Hepatocyte (in vitro differentiated cells): ENCODE results near the gene ABHD16A. TPM values are rescaled to one million over a fixed set of nuclear protein-coding genes. Genes with fewer than 3 reads are reported as not detected.

ENCODE experiments used
- microRNA-seq: library from miRNA; unstranded; fragments of <30 nt; microRNA quantifications from one replicate; pipeline ENCODE4, GENCODE V29; 2017
- polyA plus RNA-seq: library from polyadenylated mRNA; unstranded; fragments of >200 nt; fragmentation: Nextera tagmentation; extraction: Ambion mirVana; gene quantifications from 2 replicates; pipeline ENCODE4 v1.2.1, GENCODE V29; 2016
- small RNA-seq: library from RNA; depleted of rRNA; stranded (forward); fragments of <200 nt; gene quantifications from one replicate; pipeline ENCODE3, GENCODE V24; 2014
- total RNA-seq: library from RNA; depleted of rRNA; stranded (reverse); fragments of >200 nt; gene quantifications from 2 replicates; pipeline ENCODE4 v1.2.3, GENCODE V29; 2014

The ABHD16A gene
- total and polyA plus RNA-seq, 2 experiments from 2014 or later, result 63.2 to 94.7 TPM

Small RNA genes lying within 50 kb of the gene (microRNA-seq; reads per million reads assigned to microRNA genes)
- gene MIR4646, result 5.4 reads per million, percentile 11 among the genes with 10 or more reads in this experiment

Small RNA genes lying within 50 kb of the gene (small RNA-seq; reads per million reads assigned to genes)
- gene LY6G6D (not detected), gene MIR4646 (not detected), gene RF00019 (not detected)

Other genes with a start within 250 kb of the ABHD16A start
Only the 30 nearest of the 39 such genes appear.
- 0.63 and 0.88 TPM in 2 replicates for gene ATP6V1G2, start 156.7 kb downstream of the ABHD16A start, total RNA-seq
- 0.73 TPM in 1 of 2 replicates, not detected in the other for gene ATP6V1G2, start 156.7 kb downstream of the ABHD16A start, polyA plus RNA-seq
- gene NFKBIL1, start 155.7 kb downstream of the ABHD16A start, total RNA-seq, result 22.7 and 28.9 TPM in 2 replicates
- gene NFKBIL1, start 155.7 kb downstream of the ABHD16A start, polyA plus RNA-seq, result 25.0 and 30.3 TPM in 2 replicates
- gene LTA, start 131.0 kb downstream of the ABHD16A start, total RNA-seq, result not detected in 2 replicates
- gene LTA, start 131.0 kb downstream of the ABHD16A start, polyA plus RNA-seq, result not detected in 2 replicates
- 0.63 TPM in 1 of 2 replicates, not detected in the other for gene TNF, start 127.8 kb downstream of the ABHD16A start, total RNA-seq
- gene TNF, start 127.8 kb downstream of the ABHD16A start, polyA plus RNA-seq, result 0.91 and 1.3 TPM in 2 replicates
- 2.4 and 4.0 TPM in 2 replicates for gene LTB, start 120.9 kb downstream of the ABHD16A start, total RNA-seq
- 6.0 and 10.6 TPM in 2 replicates for gene LTB, start 120.9 kb downstream of the ABHD16A start, polyA plus RNA-seq
- not detected in 2 replicates for gene LST1, start 117.0 kb downstream of the ABHD16A start, total RNA-seq
- gene LST1, start 117.0 kb downstream of the ABHD16A start, polyA plus RNA-seq, result 1.5 and 2.4 TPM in 2 replicates
- not detected in 2 replicates for gene NCR3, start 110.3 kb downstream of the ABHD16A start, total RNA-seq
- not detected in 2 replicates for gene NCR3, start 110.3 kb downstream of the ABHD16A start, polyA plus RNA-seq
- 4.1 and 4.6 TPM in 2 replicates for gene AIF1, start 88.1 kb downstream of the ABHD16A start, total RNA-seq
- gene AIF1, start 88.1 kb downstream of the ABHD16A start, polyA plus RNA-seq, result 7.2 and 12.8 TPM in 2 replicates
- 29.8 and 50.2 TPM in 2 replicates for gene PRRC2A, start 82.6 kb downstream of the ABHD16A start, total RNA-seq
- 47.5 and 69.0 TPM in 2 replicates for gene PRRC2A, start 82.6 kb downstream of the ABHD16A start, polyA plus RNA-seq
- 113 and 148 TPM in 2 replicates for gene BAG6, start 50.7 kb downstream of the ABHD16A start, total RNA-seq
- 84.6 and 85.7 TPM in 2 replicates for gene BAG6, start 50.7 kb downstream of the ABHD16A start, polyA plus RNA-seq
- 9.3 and 10.4 TPM in 2 replicates for gene APOM, start 47.4 kb downstream of the ABHD16A start, total RNA-seq
- gene APOM, start 47.4 kb downstream of the ABHD16A start, polyA plus RNA-seq, result 28.2 and 40.7 TPM in 2 replicates
- gene C6orf47, start 42.5 kb downstream of the ABHD16A start, total RNA-seq, result 21.3 and 23.3 TPM in 2 replicates
- gene C6orf47, start 42.5 kb downstream of the ABHD16A start, polyA plus RNA-seq, result 19.8 and 25.4 TPM in 2 replicates
- gene GPANK1, start 38.3 kb downstream of the ABHD16A start, total RNA-seq, result 11.5 and 18.1 TPM in 2 replicates
- gene GPANK1, start 38.3 kb downstream of the ABHD16A start, polyA plus RNA-seq, result 18.5 and 23.8 TPM in 2 replicates
- gene CSNK2B, start 37.2 kb downstream of the ABHD16A start, total RNA-seq, result 155 and 185 TPM in 2 replicates
- gene CSNK2B, start 37.2 kb downstream of the ABHD16A start, polyA plus RNA-seq, result 181 and 202 TPM in 2 replicates
- gene LY6G5B, start 33.3 kb downstream of the ABHD16A start, total RNA-seq, result 2.2 and 5.3 TPM in 2 replicates
- 14.9 and 18.9 TPM in 2 replicates for gene LY6G5B, start 33.3 kb downstream of the ABHD16A start, polyA plus RNA-seq
- 0.32 TPM in 1 of 2 replicates, not detected in the other for gene LY6G5C, start 22.3 kb downstream of the ABHD16A start, total RNA-seq
- gene LY6G5C, start 22.3 kb downstream of the ABHD16A start, polyA plus RNA-seq, result 0.63 and 5.0 TPM in 2 replicates
- not detected in 2 replicates for gene LY6G6F, start 3.5 kb upstream of the ABHD16A start, total RNA-seq
- not detected in 2 replicates for gene LY6G6F, start 3.5 kb upstream of the ABHD16A start, polyA plus RNA-seq
- gene LY6G6D, start 12.0 kb upstream of the ABHD16A start, total RNA-seq, result 1.3 TPM in 1 of 2 replicates, not detected in the other
- 1.2 and 3.0 TPM in 2 replicates for gene LY6G6D, start 12.0 kb upstream of the ABHD16A start, polyA plus RNA-seq
- gene LY6G6C, start 18.4 kb upstream of the ABHD16A start, total RNA-seq, result not detected in 2 replicates
- gene LY6G6C, start 18.4 kb upstream of the ABHD16A start, polyA plus RNA-seq, result 0.30 and 0.39 TPM in 2 replicates
- gene MPIG6B, start 20.0 kb upstream of the ABHD16A start, total RNA-seq, result not detected in 2 replicates
- gene MPIG6B, start 20.0 kb upstream of the ABHD16A start, polyA plus RNA-seq, result 0.33 TPM in 1 of 2 replicates, not detected in the other
- 93.8 and 108 TPM in 2 replicates for gene DDAH2, start 26.0 kb upstream of the ABHD16A start, total RNA-seq
- 137 and 157 TPM in 2 replicates for gene DDAH2, start 26.0 kb upstream of the ABHD16A start, polyA plus RNA-seq
- gene CLIC1, start 33.2 kb upstream of the ABHD16A start, total RNA-seq, result 454 and 463 TPM in 2 replicates
- 555 and 599 TPM in 2 replicates for gene CLIC1, start 33.2 kb upstream of the ABHD16A start, polyA plus RNA-seq
- 6.4 and 7.9 TPM in 2 replicates for gene MSH5, start 36.7 kb upstream of the ABHD16A start, total RNA-seq
- gene MSH5, start 36.7 kb upstream of the ABHD16A start, polyA plus RNA-seq, result 4.9 and 8.5 TPM in 2 replicates
- 1.4 and 4.1 TPM in 2 replicates for gene SAPCD1, start 59.3 kb upstream of the ABHD16A start, total RNA-seq
- 1.8 and 2.0 TPM in 2 replicates for gene SAPCD1, start 59.3 kb upstream of the ABHD16A start, polyA plus RNA-seq
- gene VWA7, start 74.0 kb upstream of the ABHD16A start, total RNA-seq, result 1.5 and 3.4 TPM in 2 replicates
- gene VWA7, start 74.0 kb upstream of the ABHD16A start, polyA plus RNA-seq, result 2.8 and 5.2 TPM in 2 replicates
- gene VARS1, start 92.4 kb upstream of the ABHD16A start, total RNA-seq, result 23.3 and 36.6 TPM in 2 replicates
- 51.0 and 59.6 TPM in 2 replicates for gene VARS1, start 92.4 kb upstream of the ABHD16A start, polyA plus RNA-seq
- 42.9 and 51.9 TPM in 2 replicates for gene LSM2, start 103.6 kb upstream of the ABHD16A start, total RNA-seq
- gene LSM2, start 103.6 kb upstream of the ABHD16A start, polyA plus RNA-seq, result 48.7 and 57.9 TPM in 2 replicates
- 1.4 and 2.2 TPM in 2 replicates for gene HSPA1L, start 112.0 kb upstream of the ABHD16A start, total RNA-seq
- 1.0 and 2.7 TPM in 2 replicates for gene HSPA1L, start 112.0 kb upstream of the ABHD16A start, polyA plus RNA-seq
- gene HSPA1A, start 112.2 kb upstream of the ABHD16A start, total RNA-seq, result 83.3 and 84.3 TPM in 2 replicates
- gene HSPA1A, start 112.2 kb upstream of the ABHD16A start, polyA plus RNA-seq, result 50.0 and 82.2 TPM in 2 replicates
- 172 and 177 TPM in 2 replicates for gene HSPA1B, start 124.4 kb upstream of the ABHD16A start, total RNA-seq
- gene HSPA1B, start 124.4 kb upstream of the ABHD16A start, polyA plus RNA-seq, result 82.1 and 111 TPM in 2 replicates